ENCODE results near the gene CLMP.

- no peak for TF ChIP-seq GABPA (IDR thresholded peaks at IDR 0.05; ENCODE audit: low read depth)
- TF ChIP-seq CTCF (IDR thresholded peaks at IDR 0.05; ENCODE audit: insufficient read depth, low read length): no peak
- TF ChIP-seq POLR2AphosphoS5 (IDR thresholded peaks at IDR 0.05; ENCODE audit: low read depth): no peak
Observed at GRCh38 chr11:123200264-123200663, 5.2 kb upstream of the CLMP start.
